Measurements from ENCODE around the gene CHERP. TPM values are rescaled to one million over a fixed set of nuclear protein-coding genes. Genes with fewer than 3 reads are reported as not detected.

CHERP gene
- total and polyA plus RNA-seq, 2 of the 13 experiments (the other 11 are each of a cell fraction or from before 2014, with no cell fraction given): 4.3 to 5.4 TPM

DNA sequence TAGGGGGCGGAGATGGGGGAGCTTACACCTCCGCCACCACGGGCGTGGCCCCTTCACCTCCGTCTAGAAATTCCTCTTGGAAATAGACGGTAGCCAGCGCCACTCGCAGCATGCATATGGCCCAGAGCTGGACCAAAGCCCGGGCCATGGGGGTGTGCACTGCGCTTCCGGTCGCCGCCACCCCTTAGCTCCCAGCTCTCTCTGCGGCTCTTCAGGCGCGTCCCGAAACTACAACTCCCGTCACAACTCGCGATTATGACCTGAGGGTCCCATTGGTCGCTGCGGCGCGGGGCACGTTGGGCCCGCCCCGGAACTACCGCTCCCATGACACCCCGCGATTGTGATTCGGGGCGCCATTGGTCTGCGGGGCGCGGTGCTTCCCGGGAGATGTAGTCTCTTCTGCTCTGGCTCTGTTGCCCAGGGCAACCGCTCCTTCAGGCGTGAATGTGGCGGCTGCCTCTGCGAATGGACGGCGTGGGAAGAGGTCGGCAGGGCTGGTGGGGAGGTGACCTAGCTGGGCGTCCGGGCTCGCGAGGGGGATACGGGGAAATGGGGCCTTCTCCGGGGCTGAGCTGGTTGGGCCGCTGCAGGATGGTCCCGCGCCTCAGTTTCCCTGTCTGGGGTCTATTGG is 46.1 kb downstream of the CHERP start, which contains the start of the genes C19orf44 and CALR3 (continued):
- TF ChIP-seq PTBP1 (IDR thresholded peaks at IDR 0.05; ENCODE audit: low read depth, low read length, poor library complexity, severe bottlenecking): no peak
- TF ChIP-seq ZNF383 (CRISPR knock-in tag; IDR thresholded peaks at IDR 0.05; ENCODE audit: borderline replicate concordance): 0 out of 2 replicates have a peak, but pooled peaks have one; percentile 44
- peak; percentile 84 for TF ChIP-seq TBX2 (CRISPR knock-in tag; IDR thresholded peaks at IDR 0.05; ENCODE audit: borderline replicate concordance)
- TF ChIP-seq, protein P1, sequence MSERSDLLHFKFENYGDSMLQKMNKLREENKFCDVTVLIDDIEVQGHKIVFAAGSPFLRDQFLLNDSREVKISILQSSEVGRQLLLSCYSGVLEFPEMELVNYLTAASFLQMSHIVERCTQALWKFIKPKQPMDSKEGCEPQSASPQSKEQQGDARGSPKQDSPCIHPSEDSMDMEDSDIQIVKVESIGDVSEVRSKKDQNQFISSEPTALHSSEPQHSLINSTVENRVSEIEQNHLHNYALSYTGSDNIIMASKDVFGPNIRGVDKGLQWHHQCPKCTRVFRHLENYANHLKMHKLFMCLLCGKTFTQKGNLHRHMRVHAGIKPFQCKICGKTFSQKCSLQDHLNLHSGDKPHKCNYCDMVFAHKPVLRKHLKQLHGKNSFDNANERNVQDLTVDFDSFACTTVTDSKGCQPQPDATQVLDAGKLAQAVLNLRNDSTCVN (CRISPR knock-in tag; IDR thresholded peaks at IDR 0.05; ENCODE audit: borderline replicate concordance): 0 out of 2 replicates have a peak, but pooled peaks have one; percentile 35
- TF ChIP-seq, protein P2, sequence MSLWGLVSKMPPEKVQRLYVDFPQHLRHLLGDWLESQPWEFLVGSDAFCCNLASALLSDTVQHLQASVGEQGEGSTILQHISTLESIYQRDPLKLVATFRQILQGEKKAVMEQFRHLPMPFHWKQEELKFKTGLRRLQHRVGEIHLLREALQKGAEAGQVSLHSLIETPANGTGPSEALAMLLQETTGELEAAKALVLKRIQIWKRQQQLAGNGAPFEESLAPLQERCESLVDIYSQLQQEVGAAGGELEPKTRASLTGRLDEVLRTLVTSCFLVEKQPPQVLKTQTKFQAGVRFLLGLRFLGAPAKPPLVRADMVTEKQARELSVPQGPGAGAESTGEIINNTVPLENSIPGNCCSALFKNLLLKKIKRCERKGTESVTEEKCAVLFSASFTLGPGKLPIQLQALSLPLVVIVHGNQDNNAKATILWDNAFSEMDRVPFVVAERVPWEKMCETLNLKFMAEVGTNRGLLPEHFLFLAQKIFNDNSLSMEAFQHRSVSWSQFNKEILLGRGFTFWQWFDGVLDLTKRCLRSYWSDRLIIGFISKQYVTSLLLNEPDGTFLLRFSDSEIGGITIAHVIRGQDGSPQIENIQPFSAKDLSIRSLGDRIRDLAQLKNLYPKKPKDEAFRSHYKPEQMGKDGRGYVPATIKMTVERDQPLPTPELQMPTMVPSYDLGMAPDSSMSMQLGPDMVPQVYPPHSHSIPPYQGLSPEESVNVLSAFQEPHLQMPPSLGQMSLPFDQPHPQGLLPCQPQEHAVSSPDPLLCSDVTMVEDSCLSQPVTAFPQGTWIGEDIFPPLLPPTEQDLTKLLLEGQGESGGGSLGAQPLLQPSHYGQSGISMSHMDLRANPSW (CRISPR knock-in tag; IDR thresholded peaks at IDR 0.05; ENCODE audit: borderline replicate concordance): peak; percentile 77; the same call in 1 of the 2 replicates
- TF ChIP-seq, protein P3, sequence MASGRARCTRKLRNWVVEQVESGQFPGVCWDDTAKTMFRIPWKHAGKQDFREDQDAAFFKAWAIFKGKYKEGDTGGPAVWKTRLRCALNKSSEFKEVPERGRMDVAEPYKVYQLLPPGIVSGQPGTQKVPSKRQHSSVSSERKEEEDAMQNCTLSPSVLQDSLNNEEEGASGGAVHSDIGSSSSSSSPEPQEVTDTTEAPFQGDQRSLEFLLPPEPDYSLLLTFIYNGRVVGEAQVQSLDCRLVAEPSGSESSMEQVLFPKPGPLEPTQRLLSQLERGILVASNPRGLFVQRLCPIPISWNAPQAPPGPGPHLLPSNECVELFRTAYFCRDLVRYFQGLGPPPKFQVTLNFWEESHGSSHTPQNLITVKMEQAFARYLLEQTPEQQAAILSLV (CRISPR knock-in tag; IDR thresholded peaks at IDR 0.05; ENCODE audit: borderline replicate concordance): peak; percentile 41; the same call in 1 of the 2 replicates
- no peak for TF ChIP-seq TRIM24 (CRISPR knock-in tag; IDR thresholded peaks at IDR 0.05)
- TF ChIP-seq, protein P4, sequence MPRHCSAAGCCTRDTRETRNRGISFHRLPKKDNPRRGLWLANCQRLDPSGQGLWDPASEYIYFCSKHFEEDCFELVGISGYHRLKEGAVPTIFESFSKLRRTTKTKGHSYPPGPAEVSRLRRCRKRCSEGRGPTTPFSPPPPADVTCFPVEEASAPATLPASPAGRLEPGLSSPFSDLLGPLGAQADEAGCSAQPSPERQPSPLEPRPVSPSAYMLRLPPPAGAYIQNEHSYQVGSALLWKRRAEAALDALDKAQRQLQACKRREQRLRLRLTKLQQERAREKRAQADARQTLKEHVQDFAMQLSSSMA (CRISPR knock-in tag; IDR thresholded peaks at IDR 0.05): peak; percentile 43; the same call in 1 of the 2 replicates
- TF ChIP-seq, protein P5, sequence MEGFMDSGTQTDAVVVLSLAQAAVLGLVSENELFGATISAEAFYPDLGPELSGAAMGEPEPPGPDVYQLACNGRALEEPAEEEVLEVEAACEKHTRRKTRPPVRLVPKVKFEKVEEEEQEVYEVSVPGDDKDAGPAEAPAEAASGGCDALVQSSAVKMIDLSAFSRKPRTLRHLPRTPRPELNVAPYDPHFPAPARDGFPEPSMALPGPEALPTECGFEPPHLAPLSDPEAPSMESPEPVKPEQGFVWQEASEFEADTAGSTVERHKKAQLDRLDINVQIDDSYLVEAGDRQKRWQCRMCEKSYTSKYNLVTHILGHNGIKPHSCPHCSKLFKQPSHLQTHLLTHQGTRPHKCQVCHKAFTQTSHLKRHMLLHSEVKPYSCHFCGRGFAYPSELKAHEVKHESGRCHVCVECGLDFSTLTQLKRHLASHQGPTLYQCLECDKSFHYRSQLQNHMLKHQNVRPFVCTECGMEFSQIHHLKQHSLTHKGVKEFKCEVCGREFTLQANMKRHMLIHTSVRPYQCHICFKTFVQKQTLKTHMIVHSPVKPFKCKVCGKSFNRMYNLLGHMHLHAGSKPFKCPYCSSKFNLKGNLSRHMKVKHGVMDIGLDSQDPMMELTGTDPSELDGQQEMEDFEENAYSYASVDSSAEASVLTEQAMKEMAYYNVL (CRISPR knock-in tag; IDR thresholded peaks at IDR 0.05; ENCODE audit: borderline replicate concordance): peak; percentile 44; the same call in 1 of the 2 replicates
- peak; percentile 92 for TF ChIP-seq SUZ12 (IDR thresholded peaks at IDR 0.05; ENCODE audit: low read depth, low read length)
- peak; percentile 92 for TF ChIP-seq ZNF501 (CRISPR knock-in tag; IDR thresholded peaks at IDR 0.05)
- TF ChIP-seq, protein P6, sequence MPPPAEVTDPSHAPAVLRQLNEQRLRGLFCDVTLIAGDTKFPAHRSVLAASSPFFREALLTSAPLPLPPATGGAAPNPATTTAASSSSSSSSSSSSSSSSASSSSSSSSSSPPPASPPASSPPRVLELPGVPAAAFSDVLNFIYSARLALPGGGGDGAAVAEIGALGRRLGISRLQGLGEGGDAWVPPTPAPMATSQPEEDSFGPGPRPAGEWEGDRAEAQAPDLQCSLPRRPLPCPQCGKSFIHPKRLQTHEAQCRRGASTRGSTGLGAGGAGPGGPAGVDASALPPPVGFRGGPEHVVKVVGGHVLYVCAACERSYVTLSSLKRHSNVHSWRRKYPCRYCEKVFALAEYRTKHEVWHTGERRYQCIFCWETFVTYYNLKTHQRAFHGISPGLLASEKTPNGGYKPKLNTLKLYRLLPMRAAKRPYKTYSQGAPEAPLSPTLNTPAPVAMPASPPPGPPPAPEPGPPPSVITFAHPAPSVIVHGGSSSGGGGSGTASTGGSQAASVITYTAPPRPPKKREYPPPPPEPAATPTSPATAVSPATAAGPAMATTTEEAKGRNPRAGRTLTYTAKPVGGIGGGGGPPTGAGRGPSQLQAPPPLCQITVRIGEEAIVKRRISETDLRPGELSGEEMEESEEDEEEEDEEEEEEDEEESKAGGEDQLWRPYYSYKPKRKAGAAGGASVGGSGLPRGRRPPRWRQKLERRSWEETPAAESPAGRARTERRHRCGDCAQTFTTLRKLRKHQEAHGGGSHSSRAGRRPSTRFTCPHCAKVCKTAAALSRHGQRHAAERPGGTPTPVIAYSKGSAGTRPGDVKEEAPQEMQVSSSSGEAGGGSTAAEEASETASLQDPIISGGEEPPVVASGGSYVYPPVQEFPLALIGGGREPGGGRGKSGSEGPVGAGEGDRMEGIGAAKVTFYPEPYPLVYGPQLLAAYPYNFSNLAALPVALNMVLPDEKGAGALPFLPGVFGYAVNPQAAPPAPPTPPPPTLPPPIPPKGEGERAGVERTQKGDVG (CRISPR knock-in tag; IDR thresholded peaks at IDR 0.05; ENCODE audit: borderline replicate concordance): peak; percentile 74; the same call in 1 of the 2 replicates

Data from HepG2 (cell line).